HUES6 (cell line): ENCODE results near the gene MAP1S.
"Not testable (repeated sequence)": the region's sequence is repeated elsewhere in the genome, so short reads cannot be mapped to it uniquely, and the experiment has no call there.

Experiments
- H3K27ac ChIP-seq: 2 replicates; pipeline ENCODE4 v1.7.0; 2013; ENCODE audit warnings: low read depth, mild to moderate bottlenecking, low read length, inconsistent platforms
- H3K27me3 ChIP-seq: 2 replicates; pipeline ENCODE4 v1.6.1; 2013; ENCODE audit warnings: low read length; ENCODE audit not compliant: control insufficient read depth, insufficient read depth
- H3K36me3 ChIP-seq: 2 replicates; pipeline ENCODE4 v1.6.1; 2013; ENCODE audit warnings: low read length; ENCODE audit not compliant: control insufficient read depth, insufficient read depth
- H3K4me1 ChIP-seq: 2 replicates; pipeline ENCODE4 v1.6.1; 2013; ENCODE audit warnings: low read length; ENCODE audit not compliant: control insufficient read depth, insufficient read depth
- H3K4me3 ChIP-seq: 2 replicates; pipeline ENCODE4 v1.5.1; 2013; ENCODE audit warnings: low read depth, low read length
- H3K9ac ChIP-seq: one replicate; pipeline ENCODE4 v1.6.1; 2013; ENCODE audit warnings: mild to moderate bottlenecking, low read length
- H3K9me3 ChIP-seq: 2 replicates; pipeline ENCODE4 v1.6.1; 2013; ENCODE audit warnings: low read depth, low read length; ENCODE audit not compliant: control insufficient read depth, insufficient read depth

The MAP1S gene

GRCh38 chr19:17772172-17772571 is 52.9 kb downstream of the MAP1S start:
- Histone ChIP-seq H3K4me3 (no peak overlapping the region), H3K27me3 (no peaks in the 10 kb centered on the region), H3K9me3 (no peaks in the 10 kb centered on the region), H3K27ac (no peak overlapping the region), H3K36me3 (peaks cover 5% of the 10 kb centered on the region; the same call in 1 of the 2 replicates), H3K9ac (no peak overlapping the region), H3K4me1 (no peaks in the 10 kb centered on the region; the same call in 1 of the 2 replicates)

GRCh38 chr19:17775245-17775927 is 56.1 kb downstream of the MAP1S start:
- H3K9me3 ChIP-seq = no peaks in the 10 kb centered on the region
- peaks cover 5% of the 10 kb centered on the region; the same call in 1 of the 2 replicates for H3K36me3 ChIP-seq
- H3K9ac ChIP-seq = no peak overlapping the region
- H3K27ac ChIP-seq = no peak overlapping the region
- no peaks in the 10 kb centered on the region for H3K27me3 ChIP-seq
- peaks cover 9% of the 10 kb centered on the region for H3K4me1 ChIP-seq
- no peak overlapping the region for H3K4me3 ChIP-seq

GRCh38 chr19:17775991-17776803 is 56.9 kb downstream of the MAP1S start:
- H3K36me3 ChIP-seq = peaks cover 5% of the 10 kb centered on the region; the same call in 1 of the 2 replicates
- no peak overlapping the region for H3K4me3 ChIP-seq
- no peak overlapping the region for H3K27ac ChIP-seq
- no peaks in the 10 kb centered on the region for H3K27me3 ChIP-seq
- peaks cover 9% of the 10 kb centered on the region for H3K4me1 ChIP-seq
- no peak overlapping the region for H3K9ac ChIP-seq
- no peaks in the 10 kb centered on the region for H3K9me3 ChIP-seq

GRCh38 chr19:17777840-17778239 is 58.6 kb downstream of the MAP1S start:
- not testable (repeated sequence) for H3K27me3 ChIP-seq, H3K9me3 ChIP-seq, H3K36me3 ChIP-seq, H3K4me3 ChIP-seq, H3K27ac ChIP-seq, H3K9ac ChIP-seq, H3K4me1 ChIP-seq

- no peaks in the 10 kb centered on the region for H3K9me3 ChIP-seq
- H3K9ac ChIP-seq = no peak overlapping the region
- H3K4me1 ChIP-seq = peaks cover 9% of the 10 kb centered on the region
- H3K27me3 ChIP-seq = no peaks in the 10 kb centered on the region
- no peak overlapping the region for H3K27ac ChIP-seq
- H3K4me3 ChIP-seq = peak overlapping the region; percentile 68
- peaks cover 10% of the 10 kb centered on the region; the same call in 1 of the 2 replicates for H3K36me3 ChIP-seq
Observed at GRCh38 chr19:17778251-17778967, 59.1 kb downstream of the MAP1S start.

GRCh38 chr19:17778968-17779929 is 60.0 kb downstream of the MAP1S start:
- peak overlapping the region; percentile 68 for H3K4me3 ChIP-seq
- H3K9ac ChIP-seq = no peak overlapping the region
- no peaks in the 10 kb centered on the region for H3K9me3 ChIP-seq
- no peak overlapping the region for H3K27ac ChIP-seq
- H3K4me1 ChIP-seq = peaks cover 14% of the 10 kb centered on the region
- H3K27me3 ChIP-seq = no peaks in the 10 kb centered on the region
- H3K36me3 ChIP-seq = peaks cover 10% of the 10 kb centered on the region; the same call in 1 of the 2 replicates

GRCh38 chr19:17780781-17781180 is 61.5 kb downstream of the MAP1S start:
- H3K36me3 ChIP-seq = peaks cover 12% of the 10 kb centered on the region
- H3K27me3 ChIP-seq = no peaks in the 10 kb centered on the region
- no peak overlapping the region for H3K9ac ChIP-seq
- H3K4me3 ChIP-seq = no peak overlapping the region
- no peak overlapping the region for H3K27ac ChIP-seq
- H3K4me1 ChIP-seq = peaks cover 14% of the 10 kb centered on the region
- no peaks in the 10 kb centered on the region for H3K9me3 ChIP-seq

- H3K27me3 ChIP-seq, H3K9ac ChIP-seq, H3K27ac ChIP-seq: not testable (repeated sequence)
Observed at GRCh38 chr19:17783721-17784120, 64.4 kb downstream of the MAP1S start.

More at GRCh38 chr19:17783721-17784120, 64.4 kb downstream of the MAP1S start:
- H3K4me1 ChIP-seq = peaks cover 14% of the 10 kb centered on the region
- peaks cover 12% of the 10 kb centered on the region for H3K36me3 ChIP-seq
- H3K4me3 ChIP-seq, H3K9me3 ChIP-seq: not testable (repeated sequence)
